AG08395 (cell line): ENCODE results near the gene C2CD4B.

Source experiments
- DNase-seq: peaks from one replicate; pipeline ENCODE4 v3.0.0; 2012; ENCODE audit warnings: mixed read lengths, low spot score

C2CD4B gene, protein sequence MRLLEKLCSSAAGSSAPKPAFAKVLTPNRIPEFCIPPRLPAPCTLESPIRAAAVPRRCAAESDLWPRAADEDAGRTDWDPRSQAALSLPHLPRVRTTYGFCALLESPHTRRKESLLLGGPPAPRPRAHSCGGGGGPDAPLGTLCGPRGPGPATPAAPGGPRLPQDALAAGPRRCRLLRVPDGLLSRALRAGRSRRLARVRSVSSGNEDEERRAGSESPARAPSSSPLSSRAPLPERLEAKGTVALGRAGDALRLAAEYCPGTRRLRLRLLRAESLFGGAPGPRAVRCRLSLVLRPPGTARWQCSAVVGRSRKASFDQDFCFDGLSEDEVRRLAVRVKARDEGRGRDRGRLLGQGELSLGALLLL

DNA sequence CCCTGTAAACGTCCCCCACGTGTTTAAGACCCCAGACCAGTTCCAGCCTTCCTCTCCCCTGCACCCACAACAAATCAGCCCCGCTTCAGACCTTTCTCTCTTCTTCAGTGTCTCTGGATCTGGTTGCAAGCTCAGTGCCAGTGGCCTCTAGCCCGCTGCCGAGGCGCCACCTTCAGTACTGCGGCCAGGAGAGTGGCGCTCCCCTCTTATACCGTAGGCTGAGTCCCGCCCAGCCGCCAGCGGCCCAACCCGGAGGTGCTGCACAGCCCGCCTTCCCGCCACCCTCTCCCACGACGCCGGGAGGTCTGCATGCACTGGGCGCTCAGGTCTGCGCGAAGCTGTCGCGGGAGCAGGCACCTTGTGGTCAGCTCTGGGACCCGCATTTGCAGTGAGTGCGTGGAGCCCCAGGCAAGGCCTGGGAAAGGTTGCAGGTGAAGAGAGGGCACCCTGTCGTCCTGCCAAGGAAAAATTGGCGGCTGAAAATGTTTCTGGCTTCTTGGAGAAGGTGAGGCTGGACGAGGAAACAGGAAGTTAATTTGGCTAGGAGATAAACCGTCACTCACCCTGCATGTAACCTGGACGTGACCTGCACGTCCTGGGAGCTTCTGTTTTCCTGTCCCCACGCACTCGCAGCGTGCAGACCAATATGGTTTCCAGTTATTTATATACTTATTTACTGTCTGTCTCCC, at the start of gene C2CD4B:
Gene C2CD4B, minus strand, starts transcription at position 182 of the 689 bp plus-strand sequence. CDS start 301 bp downstream, outside the sequence.
- no peak for DNase-seq

DNA sequence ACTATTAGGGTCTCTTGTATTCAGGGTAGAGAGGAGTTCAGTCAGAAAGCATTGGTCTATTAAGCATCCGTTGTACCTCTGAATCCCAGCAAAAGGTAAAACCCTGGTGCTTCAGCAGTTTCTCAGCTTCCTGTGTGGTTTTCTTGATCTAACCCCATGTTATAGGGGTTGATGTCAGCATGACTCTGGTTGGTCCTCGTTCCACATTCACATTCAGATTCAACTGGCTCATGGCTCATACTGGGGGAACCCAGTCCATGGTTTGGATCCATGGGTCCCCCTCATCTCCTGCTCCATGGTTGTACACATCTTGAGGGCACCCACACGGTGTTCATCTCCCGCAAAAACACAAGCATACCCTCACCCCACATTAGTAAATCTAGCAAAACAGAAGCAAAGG, 47.7 kb upstream of the C2CD4B start:
- DNase-seq = no peak

DNA sequence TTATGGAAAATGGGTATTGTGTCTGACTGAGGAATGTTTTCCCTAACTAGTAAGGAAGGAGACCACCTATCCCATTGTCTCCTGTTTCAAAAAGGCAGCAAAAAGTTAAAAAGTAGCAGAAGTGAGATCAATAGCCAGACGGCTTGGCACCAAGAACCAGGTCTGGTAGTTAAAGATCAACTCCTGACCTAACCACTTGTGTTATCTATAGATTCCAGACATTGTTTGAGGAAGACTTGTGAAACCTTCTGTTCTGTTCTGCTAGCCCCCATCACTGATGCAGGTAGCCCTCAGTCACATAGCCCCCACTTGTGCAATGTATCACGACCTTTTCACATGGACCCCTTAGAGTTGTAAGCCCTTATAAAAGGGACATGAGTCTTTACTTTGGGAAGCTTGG, 46.3 kb upstream of the C2CD4B start:
- DNase-seq = no peak

DNA sequence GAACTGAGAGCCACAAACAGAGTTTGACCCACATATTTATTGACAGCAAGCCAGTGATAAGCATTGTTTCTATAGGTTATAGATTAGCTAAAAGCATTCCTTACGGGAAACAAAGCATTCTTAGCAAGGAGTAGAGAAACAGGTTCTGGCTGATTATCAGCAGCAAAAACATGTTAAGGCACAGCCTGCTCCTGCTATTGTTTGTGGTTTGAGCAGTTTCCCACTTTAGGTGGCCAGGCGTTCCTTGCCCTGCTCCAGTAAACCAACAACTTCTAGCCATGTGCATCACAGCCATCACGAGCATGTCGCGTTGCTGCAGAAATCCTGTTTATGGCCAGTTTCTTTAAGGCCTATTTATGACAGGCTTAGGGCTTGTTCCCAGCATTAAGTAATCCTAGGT, 44.7 kb upstream of the C2CD4B start:
- no peak for DNase-seq

DNA sequence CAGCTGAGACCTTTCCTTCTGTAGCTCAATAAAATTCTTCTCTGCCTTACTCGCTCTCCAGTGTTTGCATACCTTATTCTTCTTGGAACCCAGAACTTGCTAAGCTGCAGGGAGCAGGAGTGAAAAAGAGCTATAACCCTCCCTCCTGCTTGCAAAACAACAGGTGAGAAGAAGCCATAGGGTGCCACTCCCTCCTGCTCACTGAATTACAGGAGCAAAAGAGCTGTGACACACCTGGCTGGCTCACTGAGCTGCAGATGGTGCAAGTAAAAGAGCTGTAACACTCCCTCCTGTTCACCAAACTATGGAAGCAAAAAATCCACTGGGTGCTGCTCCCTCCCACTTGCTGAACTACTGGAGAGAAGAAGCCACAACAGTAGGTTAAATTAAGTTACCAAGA, 44.2 kb upstream of the C2CD4B start:
- DNase-seq = no peak

DNA sequence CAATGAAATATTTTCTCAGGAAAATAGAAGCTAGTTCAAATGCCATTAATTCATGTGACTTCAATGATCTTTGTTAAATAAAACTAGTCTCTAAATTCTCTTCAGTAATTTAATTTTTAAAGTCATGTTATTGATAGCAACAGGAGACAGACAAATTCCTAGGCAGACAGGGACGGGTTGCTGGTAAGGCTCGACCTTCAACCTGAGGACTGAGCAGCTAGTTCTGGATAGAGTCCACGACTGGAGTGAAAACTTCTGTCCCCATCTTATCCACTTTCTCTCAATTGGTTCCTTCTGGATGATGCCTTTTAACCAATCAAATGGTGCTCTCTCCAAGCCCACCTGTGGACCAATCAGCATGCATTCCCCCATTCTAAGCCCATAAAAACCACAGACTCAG, 43.8 kb upstream of the C2CD4B start:
- DNase-seq = no peak

DNA sequence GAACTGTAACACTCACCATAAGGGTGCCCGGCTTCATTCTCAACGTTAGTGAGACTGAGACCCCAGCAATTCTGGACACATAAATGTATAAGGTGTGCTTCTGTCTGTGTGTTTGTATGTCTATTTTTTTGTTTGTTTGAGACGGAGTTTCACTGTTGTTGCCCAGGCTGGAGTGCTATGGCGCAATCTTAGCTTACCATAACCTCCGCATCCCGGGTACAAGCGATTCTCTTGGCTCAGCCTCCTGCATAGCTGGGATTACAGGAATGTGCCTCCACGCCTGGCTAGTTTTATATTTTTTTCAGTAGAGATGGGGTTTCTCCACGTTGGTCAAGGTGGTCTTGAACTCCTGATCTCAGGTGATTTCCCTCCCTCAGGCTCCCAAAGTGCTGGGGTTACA, 43.3 kb upstream of the C2CD4B start:
- DNase-seq = no peak

DNA sequence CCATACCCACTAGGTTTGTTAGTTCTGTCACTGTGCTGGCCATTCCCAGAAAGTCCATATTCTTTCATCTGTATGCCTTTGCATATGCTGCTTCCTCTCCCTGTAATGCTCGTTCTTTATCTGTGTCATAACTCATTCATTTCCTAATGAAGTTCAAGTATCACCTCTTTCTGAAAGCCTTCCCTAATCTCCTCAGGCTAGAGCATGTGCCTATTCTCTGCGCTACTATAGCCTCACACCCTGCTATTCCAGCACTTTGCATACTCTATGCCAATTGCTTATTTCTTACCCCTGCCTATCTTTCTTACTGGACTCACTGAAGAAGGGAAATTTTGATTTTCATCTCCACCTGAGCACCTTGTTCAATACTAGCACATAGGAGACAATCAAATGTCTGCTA, 25.6 kb upstream of the C2CD4B start:
- DNase-seq = no peak

DNA sequence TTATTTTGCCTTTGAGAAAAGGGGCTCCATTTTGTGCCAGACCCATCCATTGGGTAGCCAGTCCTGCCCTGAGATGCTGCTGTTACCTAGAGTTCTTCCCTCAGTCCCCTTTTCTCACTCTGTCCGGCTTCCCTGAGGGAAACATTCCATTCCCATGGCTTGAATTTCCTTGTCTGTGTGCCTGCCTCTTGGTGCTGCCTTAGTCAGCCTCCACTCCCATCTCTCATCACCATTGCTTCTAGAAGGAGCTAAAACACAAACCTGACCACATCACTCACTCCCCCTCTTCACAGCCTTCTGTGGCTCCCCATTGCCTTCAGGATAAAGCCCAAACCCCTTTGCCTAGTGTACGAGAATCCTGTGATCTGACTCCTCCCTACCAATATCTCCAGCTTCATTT, 25.2 kb upstream of the C2CD4B start:
- no peak for DNase-seq

DNA sequence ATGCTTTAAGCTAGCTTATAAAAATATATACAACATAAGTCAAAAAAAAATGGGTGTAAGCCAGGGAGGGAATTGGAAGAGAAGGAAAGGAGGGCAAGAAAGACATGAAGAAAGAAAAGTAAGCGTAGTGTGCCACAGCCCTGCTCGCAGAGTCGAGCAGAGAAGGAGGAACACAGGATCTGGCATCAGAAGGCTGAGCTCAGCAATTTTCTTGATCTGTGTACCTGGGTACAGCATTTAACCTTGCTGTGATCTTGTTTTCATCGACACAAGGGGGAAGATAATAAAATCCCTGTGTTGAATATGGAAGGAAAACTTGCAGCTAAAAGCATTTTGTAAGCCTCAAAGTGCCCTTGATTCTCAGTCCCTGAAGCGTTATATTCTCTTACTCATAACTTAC, 23.7 kb upstream of the C2CD4B start:
- DNase-seq = no peak

DNA sequence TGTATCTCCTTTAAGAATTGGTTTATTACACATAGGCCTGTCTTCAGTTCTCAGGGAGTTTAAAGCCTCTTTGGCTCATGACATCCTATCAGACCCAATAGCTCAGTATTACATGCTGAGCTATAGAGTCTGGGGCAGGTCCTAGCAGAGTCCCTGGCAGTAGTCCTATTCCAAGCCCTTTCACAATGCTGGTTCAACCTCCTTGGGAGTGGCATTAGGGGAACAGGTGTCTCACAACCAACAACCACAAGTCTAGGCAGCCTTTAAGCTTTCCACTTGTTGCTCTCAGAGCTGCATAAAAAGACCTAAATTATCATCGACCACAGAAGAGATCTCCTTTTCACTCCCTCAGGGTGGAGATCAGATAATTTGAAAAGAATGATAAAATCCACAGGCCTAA, 22.8 kb upstream of the C2CD4B start:
- no peak for DNase-seq

DNA sequence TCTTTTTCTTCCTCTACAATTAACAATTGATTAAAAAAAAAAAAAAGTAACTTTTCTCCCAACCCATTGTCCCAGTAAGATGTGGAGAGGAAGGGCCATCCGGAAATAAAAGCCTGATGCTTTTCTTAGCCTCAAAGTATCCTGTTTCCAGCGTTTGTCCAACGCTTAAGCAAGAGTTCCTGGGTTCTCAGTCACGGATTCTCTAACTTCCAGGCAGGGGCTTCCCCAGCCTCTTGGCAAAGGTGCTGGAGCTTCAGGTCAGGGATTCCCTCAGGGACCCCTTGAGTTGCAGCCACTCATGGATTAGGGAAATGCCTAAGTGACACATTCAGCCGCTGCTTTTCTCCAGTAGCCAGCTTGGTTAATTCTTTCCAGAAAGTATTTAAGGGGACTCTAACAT, 22.3 kb upstream of the C2CD4B start:
- no peak for DNase-seq

DNA sequence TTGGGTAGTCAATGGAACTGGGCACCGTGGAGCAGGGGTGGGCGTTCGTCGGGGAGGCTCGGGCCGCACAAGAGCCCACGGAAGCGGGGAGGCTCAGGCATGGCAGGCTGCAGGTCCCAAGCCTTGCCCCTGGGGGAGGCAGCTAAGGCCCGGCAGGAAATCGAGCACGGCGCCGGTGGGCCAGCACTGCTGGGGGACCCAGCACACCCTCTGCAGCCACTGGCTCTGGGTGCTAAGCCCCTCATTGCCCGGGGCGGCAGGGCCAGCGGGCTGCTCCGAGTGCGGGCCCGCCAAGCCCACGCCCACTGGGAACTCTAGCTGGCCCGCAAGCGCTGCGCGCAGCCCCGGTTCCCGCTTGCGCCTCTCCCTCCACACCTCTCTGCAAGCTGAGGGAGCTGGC, 21.5 kb upstream of the C2CD4B start:
- DNase-seq = no peak

DNA sequence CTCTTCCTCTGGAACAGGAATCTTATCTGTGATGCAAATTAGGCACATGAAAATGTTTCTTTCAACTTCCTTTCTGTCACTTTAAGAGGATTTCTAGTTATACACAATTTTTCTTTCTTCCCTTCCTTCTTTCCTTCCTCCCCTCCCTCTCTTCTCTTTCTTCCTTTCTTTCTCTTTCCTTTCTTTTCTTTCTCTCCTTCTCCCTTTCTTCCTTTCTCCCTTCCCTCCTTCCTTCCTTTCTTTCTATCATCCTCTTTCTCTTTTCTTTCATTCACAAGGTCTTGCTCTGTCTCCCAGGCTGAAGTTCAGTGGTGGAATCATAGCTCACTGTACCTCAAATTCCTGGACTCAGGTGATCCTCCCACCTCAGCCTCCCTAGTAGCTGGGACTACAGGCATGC, 18.0 kb upstream of the C2CD4B start:
- no peak for DNase-seq

DNA sequence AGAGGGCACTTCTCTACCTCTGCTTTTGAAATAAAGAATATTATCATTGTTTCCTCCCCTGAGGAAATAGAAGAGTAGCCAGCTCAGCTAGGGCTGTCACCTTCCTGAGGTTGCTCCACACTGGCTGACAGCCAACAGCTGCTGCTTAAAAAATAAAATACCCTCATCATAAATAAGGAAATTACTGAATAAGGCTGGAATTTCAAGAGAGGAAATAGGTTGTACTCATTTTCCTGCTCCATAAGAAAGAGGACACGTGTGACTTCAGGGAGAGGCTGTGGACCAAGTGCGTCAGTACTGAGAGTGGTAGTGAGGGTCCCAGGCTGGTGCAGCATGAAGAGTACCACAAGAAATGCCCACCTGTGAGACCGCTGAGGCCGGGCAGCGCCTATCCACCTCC, 8.1 kb upstream of the C2CD4B start:
- no peak for DNase-seq

DNA sequence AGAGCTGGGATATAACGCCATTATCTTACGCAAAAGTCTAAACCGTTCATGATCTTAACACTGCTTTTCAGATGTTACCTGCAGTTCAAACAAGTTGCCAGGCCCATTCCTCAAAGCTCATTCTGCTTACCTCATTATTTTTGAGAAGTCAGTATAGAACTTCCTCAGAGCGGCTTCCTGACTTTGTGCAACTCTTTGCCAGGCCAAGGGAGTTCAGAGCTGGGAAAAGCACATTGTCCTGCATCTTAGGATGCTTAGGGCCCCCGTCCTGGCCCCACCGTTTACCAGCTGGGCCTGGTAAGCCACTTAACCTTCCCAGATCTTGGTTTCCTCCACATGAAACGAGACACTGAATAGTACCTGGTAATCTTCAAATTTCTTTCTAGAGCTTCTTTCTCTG, 6.8 kb upstream of the C2CD4B start:
- no peak for DNase-seq

DNA sequence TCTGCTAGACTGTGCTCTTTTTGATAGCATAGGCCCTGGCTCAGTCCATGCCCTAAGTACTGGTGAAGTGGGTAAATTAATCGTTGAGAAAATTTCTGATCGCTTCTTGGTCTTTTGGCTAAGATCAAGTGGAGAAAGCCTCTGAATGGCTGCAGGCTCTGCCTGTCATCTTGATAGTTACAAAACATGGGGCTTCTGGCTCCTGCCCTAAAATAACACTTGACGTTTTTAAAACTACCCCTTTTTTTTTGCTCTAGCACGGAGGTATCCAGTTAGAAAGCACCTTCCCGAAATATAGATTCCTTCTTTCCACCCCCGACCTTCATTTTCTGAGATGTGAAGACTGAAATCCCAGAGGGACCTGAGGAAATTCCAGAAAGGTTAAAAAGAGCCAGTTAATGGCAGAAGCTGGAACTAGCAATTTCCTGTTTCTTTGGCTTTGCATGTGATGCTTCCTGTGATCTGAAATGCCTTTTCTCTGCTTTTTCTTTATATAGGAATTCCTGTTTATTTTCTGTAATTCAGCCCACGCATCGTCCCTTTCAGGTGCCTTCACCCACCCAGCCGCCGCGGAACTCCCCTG, 799 bp upstream of the C2CD4B start:
- no peak for DNase-seq

DNA sequence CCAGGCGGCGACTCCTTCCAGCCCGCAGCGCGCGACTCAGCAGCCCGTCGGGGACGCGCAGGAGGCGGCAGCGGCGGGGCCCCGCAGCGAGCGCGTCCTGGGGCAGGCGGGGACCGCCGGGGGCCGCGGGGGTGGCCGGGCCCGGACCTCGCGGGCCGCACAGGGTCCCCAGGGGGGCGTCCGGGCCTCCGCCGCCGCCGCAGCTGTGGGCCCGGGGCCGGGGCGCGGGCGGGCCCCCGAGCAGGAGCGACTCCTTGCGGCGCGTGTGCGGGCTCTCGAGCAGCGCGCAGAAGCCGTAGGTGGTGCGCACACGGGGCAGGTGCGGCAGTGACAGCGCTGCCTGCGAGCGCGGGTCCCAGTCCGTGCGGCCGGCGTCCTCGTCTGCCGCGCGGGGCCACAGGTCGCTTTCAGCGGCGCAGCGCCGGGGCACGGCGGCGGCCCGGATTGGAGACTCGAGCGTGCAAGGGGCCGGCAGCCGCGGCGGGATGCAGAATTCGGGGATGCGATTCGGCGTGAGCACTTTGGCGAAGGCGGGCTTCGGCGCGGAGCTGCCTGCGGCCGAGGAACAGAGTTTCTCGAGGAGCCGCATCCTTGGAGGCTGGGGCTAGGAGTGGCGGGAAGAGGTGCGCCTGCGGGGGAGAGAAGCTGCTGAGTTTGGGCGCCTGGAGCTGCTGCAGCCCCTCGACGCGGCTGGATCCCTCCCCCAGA, 535 bp downstream of the C2CD4B start:
- DNase-seq = no peak

DNA sequence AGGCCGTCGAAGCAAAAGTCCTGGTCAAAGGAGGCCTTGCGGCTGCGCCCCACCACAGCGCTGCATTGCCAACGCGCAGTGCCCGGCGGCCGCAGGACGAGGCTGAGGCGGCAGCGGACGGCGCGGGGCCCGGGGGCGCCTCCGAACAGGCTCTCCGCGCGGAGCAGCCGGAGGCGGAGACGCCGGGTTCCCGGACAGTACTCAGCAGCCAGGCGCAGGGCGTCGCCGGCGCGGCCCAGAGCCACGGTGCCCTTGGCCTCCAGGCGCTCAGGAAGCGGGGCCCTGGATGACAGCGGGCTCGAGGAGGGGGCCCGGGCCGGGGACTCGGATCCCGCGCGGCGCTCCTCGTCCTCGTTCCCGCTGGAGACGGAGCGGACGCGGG, 1.1 kb downstream of the C2CD4B start:
- no peak for DNase-seq

DNA sequence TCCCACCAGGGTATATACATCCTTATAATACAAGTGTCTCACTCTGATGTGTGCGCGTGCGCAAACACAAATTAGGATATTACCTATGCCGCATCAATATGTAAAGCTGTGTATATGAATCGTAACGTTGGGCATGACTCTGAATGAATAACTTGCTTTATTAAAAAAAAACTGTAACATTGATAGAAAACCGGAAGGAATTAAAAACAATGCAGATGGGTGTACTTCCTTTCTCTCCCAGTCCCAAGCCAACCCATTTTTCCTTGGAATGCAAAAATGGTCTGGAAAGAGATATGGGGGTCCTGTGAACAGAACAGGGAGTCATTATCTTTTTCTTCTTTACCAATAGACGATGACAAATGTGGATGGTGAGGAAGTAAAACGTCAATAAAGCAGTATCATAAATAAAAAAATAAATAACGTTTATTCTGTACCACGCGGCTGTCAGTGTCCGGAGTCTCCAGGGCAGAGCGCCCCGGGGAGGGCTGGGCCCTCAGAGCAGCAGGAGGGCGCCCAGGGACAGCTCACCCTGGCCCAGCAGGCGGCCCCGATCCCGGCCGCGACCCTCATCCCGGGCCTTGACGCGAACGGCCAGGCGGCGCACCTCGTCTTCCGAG, 1.6 kb downstream of the C2CD4B start:
- DNase-seq = no peak

DNA sequence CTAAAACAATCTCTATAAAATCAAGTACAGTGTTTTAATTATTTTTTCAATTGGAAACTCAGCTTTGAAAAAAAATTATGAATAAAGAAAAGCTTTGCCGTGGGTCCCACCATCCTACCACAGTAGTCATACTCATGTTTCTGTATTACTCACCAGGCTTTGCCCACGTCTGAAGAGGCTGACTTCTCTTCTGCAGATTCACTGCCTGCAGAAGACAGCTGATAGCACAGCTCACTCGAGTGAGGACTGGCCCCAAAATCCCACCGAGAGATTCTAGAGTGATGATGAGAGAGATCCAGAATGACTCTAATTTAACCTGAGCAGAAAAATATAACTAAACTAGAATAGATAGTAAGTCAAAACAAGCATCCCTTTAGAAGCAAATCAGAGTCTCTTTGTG, 11.9 kb downstream of the C2CD4B start:
- DNase-seq = no peak

DNA sequence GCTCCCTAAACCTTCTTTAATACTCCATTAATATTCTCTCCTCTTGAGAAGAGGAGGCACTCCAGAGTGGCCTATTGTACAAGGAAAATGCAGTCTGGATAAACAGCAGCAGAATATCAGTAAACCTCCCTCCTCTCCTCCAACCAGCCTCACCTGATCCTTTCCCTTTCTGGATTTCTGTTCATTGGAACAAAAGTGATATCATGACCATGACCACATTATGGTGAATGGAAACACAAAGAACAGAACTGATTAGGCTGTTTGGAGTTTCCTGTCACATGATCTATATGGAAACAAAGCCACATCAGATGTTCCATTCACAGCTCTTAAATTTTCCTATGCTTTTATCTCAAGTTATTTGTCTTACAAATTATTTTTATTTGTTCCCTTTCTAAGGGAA, 14.6 kb downstream of the C2CD4B start:
- no peak for DNase-seq

DNA sequence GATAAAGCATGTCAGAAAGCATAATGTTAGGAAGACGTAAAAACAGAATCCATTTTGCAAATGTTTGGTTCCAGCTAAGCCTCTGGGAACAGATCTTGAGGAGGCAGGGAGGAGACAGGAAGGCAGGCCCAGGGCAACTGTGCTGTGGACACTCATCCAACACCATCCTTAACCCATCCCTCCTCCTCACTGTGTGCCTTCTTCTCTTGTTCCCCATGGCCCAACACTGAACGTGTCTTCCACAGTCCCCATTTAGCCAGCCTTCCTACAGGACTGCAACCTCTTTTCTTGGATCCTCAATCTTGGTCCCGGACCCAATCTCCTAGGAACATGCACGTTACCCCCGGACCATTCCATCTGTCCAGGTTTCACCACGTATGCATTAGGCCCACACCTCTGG, 15.4 kb downstream of the C2CD4B start:
- DNase-seq = no peak
